SK-N-SH treated with all-trans-retinoic acid at 6 μM for 48 hours (cell line): ENCODE measurements around the gene KLHL18.

ENCODE experiments used
- GLIS3 ChIP-seq: fragments of 250-450 bp; sonication (Bioruptor Pico); IDR thresholded peaks from 2 replicates; pipeline ENCODE4 v1.5.0; 2020; ENCODE audit warnings: mild to moderate bottlenecking, moderate library complexity
- TF ChIP-seq, protein P1 (sequence below): fragments of 250-450 bp; sonication (Bioruptor Pico); IDR thresholded peaks from 2 replicates; pipeline ENCODE4 v1.8.0; 2021; ENCODE audit warnings: low read depth, mild to moderate bottlenecking, moderate library complexity, borderline replicate concordance

DNA sequence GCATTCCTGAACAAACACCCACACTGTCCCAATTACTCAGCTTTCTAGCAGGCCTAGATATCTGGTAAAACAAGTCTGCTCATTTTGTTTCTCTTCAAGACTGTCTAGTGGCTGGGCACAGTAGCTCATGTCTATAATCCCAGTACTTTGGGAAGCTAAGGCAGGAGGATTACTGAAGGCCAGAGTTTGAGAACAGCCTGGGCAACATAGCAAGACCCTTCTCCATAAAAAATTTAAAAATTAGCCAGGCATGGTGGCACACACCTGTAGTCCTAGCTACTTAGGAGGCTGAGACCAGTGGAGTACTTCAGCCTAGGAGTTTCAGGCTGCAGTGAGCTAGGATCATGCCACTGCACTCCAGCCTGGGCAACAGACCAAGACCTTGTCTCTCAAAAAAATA, 91.8 kb downstream of the KLHL18 start:
- no peak for TF ChIP-seq GLIS3 (CRISPR knock-in tag)
- TF ChIP-seq, protein P1, sequence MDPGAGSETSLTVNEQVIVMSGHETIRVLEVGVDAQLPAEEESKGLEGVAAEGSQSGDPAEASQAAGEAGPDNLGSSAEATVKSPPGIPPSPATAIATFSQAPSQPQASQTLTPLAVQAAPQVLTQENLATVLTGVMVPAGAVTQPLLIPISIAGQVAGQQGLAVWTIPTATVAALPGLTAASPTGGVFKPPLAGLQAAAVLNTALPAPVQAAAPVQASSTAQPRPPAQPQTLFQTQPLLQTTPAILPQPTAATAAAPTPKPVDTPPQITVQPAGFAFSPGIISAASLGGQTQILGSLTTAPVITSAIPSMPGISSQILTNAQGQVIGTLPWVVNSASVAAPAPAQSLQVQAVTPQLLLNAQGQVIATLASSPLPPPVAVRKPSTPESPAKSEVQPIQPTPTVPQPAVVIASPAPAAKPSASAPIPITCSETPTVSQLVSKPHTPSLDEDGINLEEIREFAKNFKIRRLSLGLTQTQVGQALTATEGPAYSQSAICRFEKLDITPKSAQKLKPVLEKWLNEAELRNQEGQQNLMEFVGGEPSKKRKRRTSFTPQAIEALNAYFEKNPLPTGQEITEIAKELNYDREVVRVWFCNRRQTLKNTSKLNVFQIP (CRISPR knock-in tag) = no peak
